Panc1 (cell line): ENCODE measurements around the gene GP9.

ENCODE experiments used
- CTCF ChIP-seq: fragments of 450-650 bp; IDR thresholded peaks from 2 replicates; pipeline ENCODE4 v1.5.1; 2017; ENCODE audit warnings: mild to moderate bottlenecking
- REST ChIP-seq, 2 experiments: IDR thresholded peaks; 2 replicates each; pipeline ENCODE4 v1.6.1; 2011 to 2012; ENCODE audit warnings: low read depth in 2 of 2, control low read depth in 1 of 2, low read length in 1 of 2, mild to moderate bottlenecking in 1 of 2, moderate library complexity in 1 of 2; ENCODE audit not compliant: insufficient read depth in 1 of 2
- TCF7L2 ChIP-seq: IDR thresholded peaks from 2 replicates; pipeline ENCODE4 v1.6.1; 2011; ENCODE audit warnings: mild to moderate bottlenecking, low read depth, low read length, inconsistent platforms

- no peak for TF ChIP-seq CTCF
- TF ChIP-seq TCF7L2: no peak
- no peak for TF ChIP-seq REST (IDR thresholded peaks at IDR 0.05; ENCODE audit: insufficient read depth in 1 of 2, low read depth in 2 of 2, low read length in 1 of 2)
Observed at GRCh38 chr3:129070086-129070885, 9.7 kb downstream of the GP9 start.
